Globus pallidus (tissue), 1 donor: Measurements from ENCODE around the gene PTK6.
"Not testable (repeated sequence)": the region's sequence is repeated elsewhere in the genome, so short reads cannot be mapped to it uniquely, and the experiment has no call there.

ENCODE experiments used
- DNase-seq: peaks from one replicate; pipeline ENCODE4 v3.0.0-alpha.2; 2015; ENCODE audit warnings: low spot score

The PTK6 gene

DNA sequence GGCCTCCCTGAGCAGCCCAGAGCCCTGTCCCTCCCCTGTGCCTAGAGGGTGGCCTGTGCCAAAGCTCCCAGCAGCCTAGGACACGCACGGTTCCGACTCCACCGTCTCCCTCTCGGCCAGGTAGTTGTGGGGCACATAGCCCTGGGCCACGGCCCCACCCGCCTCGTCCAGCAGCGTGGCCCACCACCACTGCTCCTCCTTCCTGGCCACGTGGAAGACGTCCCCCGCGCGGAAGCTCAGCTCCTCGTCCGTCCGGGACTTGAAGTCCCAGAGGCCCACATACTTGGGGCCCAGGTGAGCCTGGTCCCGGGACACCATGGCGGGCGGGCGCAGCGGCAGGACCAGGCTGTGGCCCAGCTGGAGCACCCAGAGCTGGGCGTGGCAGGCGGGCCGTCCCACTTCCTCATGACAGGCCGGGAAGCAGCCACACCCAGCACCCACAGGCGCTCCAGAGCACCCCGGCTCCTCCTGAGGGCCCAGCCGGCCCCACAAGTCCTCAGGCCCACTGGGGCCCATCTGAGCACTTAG lies at the start of gene PTK6:
Gene PTK6 (minus strand): TSS at position 380 of the 528 bp plus-strand sequence. CDS start 62 bp downstream, at position 318.
- no peak for DNase-seq

DNA sequence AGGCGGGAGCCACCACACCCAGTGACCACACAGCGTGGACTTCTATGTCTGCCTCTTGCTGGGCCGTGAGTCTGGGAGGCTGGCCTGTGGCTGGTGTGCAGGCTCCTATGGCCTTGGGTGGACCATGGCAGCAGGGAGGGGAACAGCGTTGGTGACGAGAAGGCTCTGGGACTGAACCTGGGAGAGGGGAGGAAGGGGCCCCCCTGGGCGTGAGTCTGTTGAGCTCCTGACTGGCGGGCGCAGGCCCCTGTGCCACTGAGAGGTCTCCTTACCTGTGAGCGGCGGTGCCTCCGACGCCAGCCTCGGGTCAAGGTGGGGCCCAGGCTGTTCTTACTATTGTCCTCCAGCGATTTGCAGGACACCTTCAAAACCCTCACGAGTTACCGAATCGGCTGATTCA lies 49.6 kb upstream of the PTK6 start:
- DNase-seq = no peak

DNA sequence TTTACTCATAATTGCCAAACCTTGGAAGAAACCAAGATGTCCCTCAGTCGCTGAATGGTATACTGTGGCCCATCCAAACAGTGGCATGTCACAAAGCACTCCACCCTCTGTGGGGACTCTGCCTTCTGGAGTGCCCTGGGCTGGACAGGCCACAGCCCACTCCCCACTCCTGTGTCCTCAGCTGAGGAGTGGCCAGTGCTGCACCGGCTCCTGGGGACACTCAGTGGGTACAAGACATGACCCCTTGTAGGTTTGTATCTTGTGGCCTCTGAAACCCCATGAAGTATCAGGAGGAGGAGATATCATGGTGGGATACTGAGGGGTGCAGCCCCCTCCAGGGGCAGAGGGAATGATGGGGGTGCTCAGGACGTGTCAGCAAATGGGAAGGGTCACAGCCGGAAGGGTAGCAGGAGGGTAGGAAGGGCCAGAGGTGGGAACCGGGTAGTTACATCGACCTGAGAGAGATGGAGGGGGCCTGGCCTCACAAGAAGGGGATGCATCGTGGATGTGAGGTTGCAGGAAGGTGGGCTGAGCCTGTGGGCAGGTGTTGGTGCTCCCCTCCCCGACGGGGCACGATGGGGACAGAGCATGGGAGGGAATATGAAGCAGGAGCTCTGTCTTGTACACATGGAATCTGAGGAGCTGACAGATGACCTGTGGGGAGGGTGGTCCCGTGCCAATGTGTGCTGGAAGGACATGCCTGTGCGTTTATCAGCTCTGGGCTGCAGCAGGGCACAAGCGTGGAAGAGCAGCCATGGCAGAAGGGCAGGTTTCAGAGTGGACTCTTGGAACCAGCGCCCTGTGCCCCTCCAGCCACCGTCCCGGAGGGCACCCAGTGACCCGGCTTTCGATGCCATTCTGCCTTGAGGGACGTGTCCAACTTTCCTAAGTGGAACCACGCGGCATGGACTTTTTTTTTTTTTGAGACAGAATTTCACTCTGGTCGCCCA lies 48.7 kb upstream of the PTK6 start:
- DNase-seq = no peak

DNA sequence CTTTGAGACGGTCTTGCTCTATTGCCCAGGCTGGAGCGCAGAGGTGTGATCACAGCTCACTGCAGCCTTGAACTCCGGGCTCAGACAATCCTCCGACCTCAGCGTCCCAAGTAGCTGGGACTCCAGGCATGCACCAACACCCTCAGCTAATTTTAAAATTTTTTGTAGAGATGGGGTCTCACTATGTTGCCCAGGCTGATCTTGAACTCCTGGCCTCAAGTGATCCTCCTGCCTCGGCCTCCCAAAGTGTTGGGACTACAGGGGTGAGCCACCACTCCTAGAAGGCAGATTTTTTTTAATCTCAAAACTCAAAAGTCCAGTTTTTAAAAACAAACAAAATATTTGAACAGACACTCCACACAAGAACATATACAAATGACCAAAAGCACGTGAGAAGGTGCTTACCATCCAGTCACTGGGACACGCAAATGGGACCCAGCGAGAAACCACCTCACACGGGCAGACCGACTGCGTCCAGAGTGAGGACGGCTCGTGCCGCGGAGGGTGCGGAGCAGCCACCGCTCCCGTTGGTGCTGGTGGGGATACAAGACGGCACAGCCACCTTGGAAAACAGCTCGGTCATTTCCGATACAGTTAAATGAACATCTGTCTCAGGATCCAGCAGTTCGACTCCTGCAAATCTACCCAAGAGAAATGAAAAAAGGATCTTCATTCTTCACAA lies 45.3 kb upstream of the PTK6 start:
- DNase-seq = no peak

DNA sequence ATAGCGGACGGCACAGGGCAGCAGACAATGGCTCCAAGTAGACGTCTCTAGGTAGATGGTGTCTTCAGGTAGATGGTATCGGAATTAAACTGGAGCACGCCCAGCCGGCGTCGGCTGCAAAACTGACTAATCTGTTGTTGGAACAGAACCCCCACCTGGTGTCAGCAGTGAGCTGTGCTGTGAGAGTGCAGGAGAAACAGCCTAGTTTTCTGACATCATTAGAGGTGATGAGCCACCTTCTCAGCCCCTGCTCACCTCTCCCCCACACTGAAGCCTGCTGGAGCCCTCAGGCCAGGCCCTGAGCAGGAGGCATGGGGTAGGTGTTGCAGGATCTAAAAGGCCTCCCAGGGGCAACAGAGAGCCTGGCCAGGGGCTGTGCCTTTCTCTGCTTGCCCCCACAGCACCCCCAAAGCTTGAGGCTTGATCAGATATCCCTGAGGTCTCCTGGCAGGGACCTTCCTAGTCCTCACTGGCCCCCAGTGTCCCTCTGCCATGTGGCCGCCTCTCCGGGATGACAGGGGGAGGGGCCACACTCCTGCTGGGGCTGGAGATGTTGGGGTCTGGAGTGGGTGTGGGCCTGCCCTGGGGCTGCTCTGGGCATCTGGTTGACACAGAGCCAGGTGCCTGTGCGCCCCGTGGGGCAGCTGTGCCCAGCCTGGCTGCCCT lies 43.8 kb upstream of the PTK6 start:
- DNase-seq = no peak

DNA sequence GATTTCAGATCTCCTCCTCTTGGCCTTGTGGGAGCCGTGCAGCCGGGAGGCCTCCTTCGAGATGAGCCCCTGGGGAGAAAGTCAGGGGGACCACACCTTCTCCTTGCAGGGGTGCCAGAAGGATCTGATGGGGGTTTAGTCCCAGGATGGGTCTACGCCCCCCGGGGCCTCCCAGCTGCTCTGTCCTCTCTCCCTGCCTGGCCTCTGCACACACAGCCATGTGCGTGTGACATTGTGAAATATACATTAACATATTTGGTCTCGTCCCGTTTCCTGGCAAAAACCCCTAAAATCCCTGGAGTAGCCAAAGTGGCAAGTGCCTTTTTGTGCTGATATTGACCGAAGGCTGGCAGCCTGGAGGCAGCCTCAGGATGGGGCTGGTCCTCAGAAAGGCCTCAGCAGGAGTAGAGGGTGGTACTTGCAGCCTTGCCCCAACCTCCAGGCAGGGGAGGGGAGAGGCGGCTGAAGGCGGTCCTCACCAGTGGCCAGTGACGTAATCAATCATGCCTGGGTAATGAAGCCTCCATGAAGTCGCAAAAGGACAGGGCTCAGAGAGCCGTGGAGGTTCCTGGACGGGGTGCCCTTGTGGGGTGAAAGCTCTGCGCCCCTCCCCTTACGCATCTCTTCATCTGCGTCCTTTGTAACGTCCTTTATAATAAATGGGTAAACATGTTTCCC lies 42.0 kb upstream of the PTK6 start:
- no peak for DNase-seq

DNA sequence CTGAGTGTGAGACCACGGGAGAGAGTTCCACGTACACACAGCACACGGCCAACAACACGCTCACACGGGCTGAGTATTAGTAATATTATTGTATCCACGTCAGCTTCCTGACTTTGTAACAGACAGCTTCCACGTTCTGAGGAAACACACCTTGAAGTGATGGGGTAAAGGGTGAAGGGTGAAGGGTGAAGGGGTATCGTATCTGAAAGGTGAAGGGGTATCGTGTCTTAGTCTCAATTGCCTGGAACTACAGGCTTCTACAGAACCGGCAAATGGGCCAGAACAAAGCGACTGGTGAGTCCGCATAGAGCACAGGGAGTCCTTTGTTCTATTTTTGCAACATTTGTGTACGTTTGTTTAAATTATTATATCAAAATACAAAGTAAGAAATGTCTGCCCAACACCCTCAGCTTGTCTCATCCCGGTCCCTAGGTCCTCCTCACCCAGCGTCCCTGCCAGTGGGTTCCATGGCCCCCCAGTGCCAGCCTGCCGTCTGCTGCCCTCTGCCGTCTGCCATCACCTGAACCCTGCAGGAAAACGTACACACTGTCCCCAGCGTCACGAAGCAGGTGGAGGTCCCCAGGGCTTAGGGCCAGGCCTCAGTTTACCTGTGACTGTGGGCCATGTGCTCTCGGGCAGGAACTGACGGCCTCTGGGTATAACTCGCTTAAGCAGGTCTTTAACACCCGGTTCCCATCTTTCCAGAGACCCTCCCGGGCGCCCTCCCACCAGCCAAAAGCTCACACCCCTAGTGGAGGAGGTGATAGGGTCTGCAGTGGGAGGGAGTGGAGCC lies 41.2 kb upstream of the PTK6 start:
- no peak for DNase-seq

DNA sequence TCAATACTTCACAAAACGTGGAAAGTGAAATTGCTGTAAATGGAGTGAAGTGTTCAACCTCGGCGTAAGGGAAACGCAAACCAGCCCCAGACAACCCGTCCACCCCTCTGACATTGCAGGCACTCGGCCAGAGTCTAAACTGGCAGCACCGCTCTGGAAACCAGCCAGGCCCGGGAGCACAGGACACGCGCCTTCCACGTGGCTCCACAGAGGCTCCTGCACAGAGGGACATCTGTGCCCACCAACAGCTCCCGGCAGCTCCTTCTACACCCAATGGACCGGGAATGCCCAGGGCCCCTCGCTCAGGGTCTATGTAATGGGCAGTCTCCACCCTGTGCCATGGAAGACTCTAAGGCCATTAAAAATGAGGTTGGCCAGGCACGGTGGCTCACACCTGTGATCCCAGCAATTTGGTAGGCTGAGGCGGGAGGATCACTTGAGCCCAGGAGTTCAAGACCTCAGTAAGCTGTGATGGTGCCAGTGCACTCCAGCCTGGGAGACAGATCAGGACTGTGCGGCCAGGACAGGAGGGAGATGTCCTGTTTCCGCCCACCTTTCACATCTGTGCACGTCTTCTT lies 40.2 kb upstream of the PTK6 start:
- DNase-seq = peak; percentile 26

DNA sequence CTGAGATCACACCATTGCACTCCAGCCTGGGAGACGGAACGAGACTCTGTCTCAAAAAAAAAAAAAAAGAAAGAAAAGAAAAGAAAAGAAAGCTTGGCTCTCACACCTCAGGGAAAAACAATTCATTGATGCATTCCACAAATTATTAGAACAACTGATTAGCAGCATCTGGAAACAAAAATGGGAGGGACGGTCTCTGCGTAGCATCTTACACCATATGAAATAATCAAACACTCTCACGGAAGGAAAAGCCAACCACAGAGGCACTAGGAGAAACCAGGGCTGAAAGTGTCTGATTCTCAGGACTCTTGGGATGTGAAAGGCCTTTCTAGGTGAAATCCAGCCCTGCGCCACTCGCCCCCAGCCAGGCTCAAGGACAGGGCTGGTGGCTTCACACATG lies 39.1 kb upstream of the PTK6 start:
- no peak for DNase-seq

DNA sequence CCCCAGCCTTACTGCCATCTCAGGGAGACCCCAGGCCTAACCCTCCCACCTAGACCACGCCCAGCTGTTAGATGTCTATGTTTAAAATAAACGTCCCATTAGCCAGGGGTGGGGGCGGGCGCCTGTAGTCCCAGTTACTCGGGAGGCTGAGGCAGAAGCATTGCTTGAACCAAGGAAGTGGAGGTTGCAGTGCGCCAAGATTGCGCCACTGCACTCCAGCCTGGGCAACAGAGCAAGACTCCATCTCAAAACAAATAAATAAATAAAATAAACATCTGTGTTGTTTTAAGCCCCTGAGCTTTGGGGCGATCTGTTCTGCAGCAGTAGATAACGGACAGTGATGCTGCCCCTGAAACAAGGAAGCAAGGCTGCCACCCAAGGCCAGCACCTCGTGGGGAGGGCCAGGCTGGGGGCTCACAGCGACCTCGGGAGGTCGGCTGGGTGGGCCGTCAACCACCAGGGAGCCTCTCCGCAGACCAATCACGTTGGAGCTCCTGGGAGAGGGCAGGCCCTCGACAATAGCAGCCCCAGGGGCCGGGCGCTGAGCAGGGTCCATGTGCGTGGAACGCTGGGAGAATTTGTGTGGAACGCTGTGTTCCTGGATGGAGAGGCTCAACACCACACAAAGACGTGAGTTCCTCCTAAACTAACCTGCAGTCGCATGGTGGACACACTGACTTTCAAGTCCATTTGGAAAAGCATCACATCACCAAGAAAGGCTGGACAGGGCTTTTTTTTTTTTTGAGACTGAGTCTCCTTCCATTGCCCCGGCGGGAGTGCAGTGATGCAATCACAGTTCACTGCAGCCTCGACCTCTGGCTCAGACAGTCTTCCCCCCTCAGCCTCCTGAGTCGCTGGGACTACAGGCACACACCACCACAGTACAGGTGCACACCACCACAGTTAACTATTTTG lies 37.9 kb upstream of the PTK6 start:
- no peak for DNase-seq

DNA sequence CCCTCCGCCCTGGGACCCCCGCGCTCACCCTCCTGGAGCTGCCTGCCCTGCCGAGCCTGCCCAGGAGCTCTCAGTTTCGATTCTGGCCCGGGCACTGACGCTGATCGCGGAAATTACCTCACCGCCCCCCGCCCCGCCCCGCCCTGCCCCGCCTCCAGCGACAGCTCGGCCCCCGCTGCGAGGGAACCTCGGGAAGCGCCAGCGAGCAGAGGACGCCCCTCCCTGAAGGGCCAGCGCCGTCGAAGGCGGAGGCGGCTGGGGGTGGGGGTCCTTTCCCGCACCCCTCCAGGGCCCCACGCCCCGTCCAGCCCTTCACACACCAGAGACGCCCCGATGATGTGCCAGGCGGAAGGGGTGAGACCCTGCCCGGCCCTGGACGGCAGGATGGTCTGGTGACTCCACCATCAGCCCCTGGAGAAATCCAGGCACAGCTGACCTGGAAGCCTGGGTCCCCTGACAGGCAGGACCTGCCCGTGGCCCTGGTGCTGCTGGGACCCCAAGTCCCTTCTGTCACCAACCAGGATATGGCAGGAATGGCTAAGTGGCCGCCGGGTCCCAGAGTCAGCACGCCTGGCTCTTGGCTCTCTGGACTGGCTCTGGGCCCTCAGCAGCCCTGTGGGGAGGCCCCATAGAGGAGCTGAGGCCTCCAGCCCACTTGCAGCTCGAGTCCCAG lies 37.1 kb upstream of the PTK6 start, which contains the start of gene HELZ2:
Gene HELZ2 (minus strand): TSS at position 84 of the 673 bp plus-strand sequence. CDS start 1,854 bp downstream, outside the sequence.
- DNase-seq = no peak

DNA sequence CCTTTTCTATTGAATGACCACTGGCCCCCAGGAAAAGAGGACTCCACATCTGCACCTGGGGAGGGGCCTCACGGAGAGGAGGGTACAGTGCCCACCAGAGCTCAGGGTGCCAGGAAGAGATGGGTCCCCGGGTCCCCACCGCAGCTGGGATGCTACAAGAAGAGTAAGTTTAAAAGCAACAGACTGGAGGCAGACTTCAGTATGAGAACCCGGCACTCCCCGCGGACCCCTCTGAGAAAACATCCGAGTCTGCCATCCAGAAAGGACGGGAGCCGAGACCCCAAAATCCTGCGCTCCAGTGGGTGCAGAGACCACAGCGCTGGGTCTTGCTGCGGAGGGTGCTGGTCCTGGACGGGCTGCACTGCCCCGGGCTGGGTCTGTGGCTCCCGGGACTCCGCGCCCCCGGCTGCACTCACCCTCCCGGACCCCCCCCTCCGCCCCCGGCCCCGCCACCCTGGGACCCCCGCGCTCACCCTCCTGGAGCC lies 36.5 kb upstream of the PTK6 start:
- no peak for DNase-seq

DNA sequence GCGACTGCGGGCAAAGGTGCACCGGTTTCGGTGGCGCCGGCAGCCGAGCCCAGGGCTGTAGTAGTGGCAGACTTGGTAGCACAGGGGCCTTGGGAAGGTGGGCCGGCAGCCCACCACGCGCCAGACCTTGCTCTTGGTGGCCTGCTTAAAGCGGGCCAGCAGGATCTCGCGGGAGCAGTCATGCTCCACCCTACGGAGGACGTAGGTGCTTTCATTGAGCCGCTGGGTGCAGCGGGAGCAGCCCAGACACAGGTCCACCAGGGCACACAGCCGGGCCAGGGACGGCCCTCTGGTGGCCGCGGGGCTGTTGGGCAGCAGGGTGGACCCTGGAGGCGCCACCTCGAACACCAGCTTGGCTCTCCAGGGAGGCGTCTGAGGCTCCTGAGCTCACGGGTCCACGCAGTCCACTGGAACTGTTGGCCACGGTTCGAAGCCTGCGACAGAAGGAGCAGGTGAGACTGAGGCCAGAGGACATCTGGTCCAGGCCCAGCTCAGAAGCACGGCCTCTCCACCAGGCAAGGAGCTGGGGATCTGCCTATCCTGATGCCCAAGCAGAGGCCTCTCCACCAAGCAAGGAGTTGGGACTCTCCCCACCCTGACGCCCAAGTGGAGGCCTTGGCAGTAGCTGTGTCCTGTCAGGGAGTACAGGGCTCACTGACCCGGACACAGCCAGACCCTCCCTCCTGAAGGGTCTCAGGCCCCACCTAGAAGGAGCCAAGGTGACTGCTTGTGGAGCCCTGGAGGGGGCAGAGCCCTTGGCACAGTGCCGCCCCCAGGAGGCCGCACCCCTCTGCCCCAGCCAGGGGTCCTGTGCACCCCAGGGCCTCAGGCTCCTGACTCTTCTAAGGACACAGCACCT lies 35.8 kb upstream of the PTK6 start:
- no peak for DNase-seq

DNA sequence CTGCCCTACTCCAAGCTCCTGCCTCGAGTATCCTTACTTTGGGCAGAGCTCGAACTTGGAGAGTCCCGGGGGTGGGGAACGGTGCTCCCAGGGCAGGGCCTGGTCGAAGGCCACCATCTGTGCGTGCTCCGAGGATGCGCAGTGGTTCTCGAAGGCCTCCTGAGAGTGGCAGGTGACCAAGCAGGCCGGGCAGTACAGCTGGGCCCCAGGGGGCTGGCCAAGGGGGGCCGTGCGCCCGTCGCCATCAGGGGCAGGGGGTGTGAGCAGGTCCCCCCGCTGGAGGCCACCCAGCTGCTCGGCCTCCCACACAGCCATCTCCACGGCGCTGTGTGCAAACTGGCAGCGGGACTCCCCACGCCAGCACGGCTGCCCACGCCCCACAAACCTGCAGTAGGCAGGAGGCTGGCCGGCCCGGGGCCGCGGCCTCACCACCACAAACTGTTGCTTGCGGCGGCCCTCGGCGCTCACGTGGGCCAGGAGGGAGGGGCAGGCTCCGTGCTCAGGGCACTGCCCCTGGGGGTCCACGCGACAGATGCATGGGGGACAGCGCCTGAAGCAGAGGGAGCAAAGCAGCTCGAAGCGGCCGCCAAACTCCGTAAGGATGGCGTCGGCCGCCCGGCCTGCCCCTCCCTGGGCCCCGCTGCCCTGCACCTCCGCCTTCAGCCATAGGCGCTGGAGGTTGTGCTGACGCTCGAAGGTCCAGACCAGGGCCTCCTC lies 35.1 kb upstream of the PTK6 start:
- no peak for DNase-seq

DNA sequence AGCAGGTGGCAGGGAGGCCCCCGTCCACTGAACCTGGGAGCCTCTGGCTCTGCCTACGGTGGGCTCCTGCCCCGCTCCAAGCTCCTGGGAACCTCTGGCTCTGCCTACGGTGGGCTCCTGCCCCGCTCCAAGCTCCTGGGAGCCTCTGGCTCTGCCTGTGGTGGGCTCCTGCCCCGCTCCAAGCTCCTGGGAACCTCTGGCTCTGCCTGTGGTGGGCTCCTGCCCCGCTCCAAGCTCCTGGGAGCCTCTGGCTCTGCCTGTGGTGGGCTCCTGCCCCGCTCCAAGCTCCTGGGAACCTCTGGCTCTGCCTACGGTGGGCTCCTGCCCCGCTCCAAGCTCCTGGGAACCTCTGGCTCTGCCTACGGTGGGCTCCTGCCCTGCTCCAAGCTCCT lies 33.9 kb upstream of the PTK6 start:
- not testable (repeated sequence) for DNase-seq

DNA sequence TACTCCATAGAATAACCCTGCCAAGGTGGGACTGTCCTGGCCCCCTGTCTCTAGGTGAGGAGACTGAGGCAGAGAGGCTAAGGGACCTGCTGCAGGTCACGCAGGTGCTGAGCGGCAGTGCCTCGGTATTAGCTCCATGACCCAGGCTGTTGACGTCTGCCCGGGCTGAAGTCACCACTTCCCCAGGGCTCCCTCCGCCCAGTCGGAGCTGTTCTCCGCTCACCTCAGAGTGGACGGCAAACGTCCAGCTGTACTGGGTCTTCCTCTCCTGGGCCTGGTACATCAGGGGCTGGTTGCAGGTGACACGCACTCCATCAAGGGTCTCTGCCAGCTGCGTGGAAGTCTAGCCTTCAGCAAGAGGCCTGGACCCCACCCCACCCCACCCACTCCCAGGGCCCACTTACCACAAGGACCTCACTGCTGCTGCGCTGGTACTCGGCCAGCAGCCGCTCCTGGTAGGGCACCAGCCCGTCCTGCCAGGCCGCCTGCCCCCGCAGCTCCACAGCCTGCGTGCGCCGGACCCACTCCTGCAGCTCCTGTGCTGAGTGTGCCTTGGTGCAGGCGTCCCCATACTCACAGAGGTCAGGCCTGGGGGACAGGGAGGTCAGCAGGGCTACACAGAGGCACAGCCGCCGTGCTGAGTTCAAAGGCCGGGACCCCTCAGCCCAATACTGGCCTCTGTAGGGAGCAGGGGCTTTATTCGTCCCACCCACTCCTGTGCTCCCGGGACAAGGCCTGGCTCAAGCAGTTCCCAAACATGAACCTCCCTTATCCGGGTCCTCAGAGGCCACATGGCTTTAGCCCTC lies 33.3 kb upstream of the PTK6 start:
- no peak for DNase-seq
